ENCODE measurements around the gene TNFRSF8. TPM values are rescaled to one million over a fixed set of nuclear protein-coding genes. Genes with fewer than 3 reads are reported as not detected.

TNFRSF8 gene
- total RNA-seq, 3 donors from 2014 or later (not counting 1 experiment from before 2014, with no cell fraction given), result 0.34 to 1.7 (median 0.50) TPM

GRCh38 chr1:12081648-12082396 is 18.7 kb downstream of the TNFRSF8 start:
- Histone ChIP-seq H3K9me3 (ENCODE audit: control insufficient read depth, insufficient read depth, low read length) (no peaks in the 10 kb centered on the region), H3K36me3 (ENCODE audit: control insufficient read depth, insufficient read depth, low read length) (no peaks in the 10 kb centered on the region), H3K4me1 (ENCODE audit: control insufficient read depth, insufficient read depth, low read length) (peaks cover 25% of the 10 kb centered on the region), H3K27me3 (ENCODE audit: control insufficient read depth, insufficient read depth, low read length) (no peaks in the 10 kb centered on the region), H3K4me3 (ENCODE audit: low read length) (no peak overlapping the region), H3K27ac (ENCODE audit: low read length) (no peak overlapping the region)
- DNase-seq (no peak), ATAC-seq (no peak)
- H3K27me3 Mint-ChIP-seq (ENCODE audit: low read depth in 2 of 2), result peaks cover 7 to 8% of the 10 kb centered on the region in 2 donors
- H3K36me3 Mint-ChIP-seq, result no peaks in the 10 kb centered on the region
- no peak for TF ChIP-seq CTCF (IDR thresholded peaks at IDR 0.05)
- H3K4me1 Mint-ChIP-seq, result peaks cover 17 to 19% of the 10 kb centered on the region in 2 donors
- peaks cover 2 to 9% of the 10 kb centered on the region in 2 donors for H3K9me3 Mint-ChIP-seq
- 79% methylated on average over 7 of the region's 7 CpGs for WGBS (ENCODE audit: insufficient coverage)
- peak overlapping the region; percentile 9 to 19 for H3K27ac Mint-ChIP-seq
- intact Hi-C loops (cut with micrococcal nuclease), result no loop called here
- H3K4me3 Mint-ChIP-seq, result peak overlapping the region; percentile 22

GRCh38 chr1:12082988-12083387 is 19.9 kb downstream of the TNFRSF8 start:
- Histone ChIP-seq H3K27me3 (ENCODE audit: control insufficient read depth, insufficient read depth, low read length) (no peaks in the 10 kb centered on the region), H3K27ac (ENCODE audit: low read length) (no peak overlapping the region), H3K9me3 (ENCODE audit: control insufficient read depth, insufficient read depth, low read length) (no peaks in the 10 kb centered on the region), H3K4me1 (ENCODE audit: control insufficient read depth, insufficient read depth, low read length) (peaks cover 35% of the 10 kb centered on the region), H3K36me3 (ENCODE audit: control insufficient read depth, insufficient read depth, low read length) (no peaks in the 10 kb centered on the region), H3K4me3 (ENCODE audit: low read length) (no peak overlapping the region)
- ATAC-seq (no peak), DNase-seq (no peak)
- peaks cover 2 to 10% of the 10 kb centered on the region in 2 donors for H3K9me3 Mint-ChIP-seq
- peaks cover 25 to 30% of the 10 kb centered on the region in 2 donors for H3K4me1 Mint-ChIP-seq
- peaks cover under 1 to 4% of the 10 kb centered on the region in 2 donors for H3K27me3 Mint-ChIP-seq (ENCODE audit: low read depth in 2 of 2)
- 95% methylated on average over 4 of the region's 4 CpGs for WGBS (ENCODE audit: insufficient coverage)
- intact Hi-C loops (cut with micrococcal nuclease), result no loop called here
- peak overlapping the region in 1 of 2 donors; percentile 19 for H3K27ac Mint-ChIP-seq
- H3K4me3 Mint-ChIP-seq, result no peak overlapping the region
- no peaks in the 10 kb centered on the region for H3K36me3 Mint-ChIP-seq
- TF ChIP-seq CTCF (IDR thresholded peaks at IDR 0.05), result no peak

GRCh38 chr1:12083766-12084165 is 20.7 kb downstream of the TNFRSF8 start:
- H3K27ac Mint-ChIP-seq, result no peak overlapping the region
- no peak overlapping the region for H3K27ac ChIP-seq (ENCODE audit: low read length)
- TF ChIP-seq CTCF (IDR thresholded peaks at IDR 0.05), result no peak
- no peaks in the 10 kb centered on the region for H3K9me3 ChIP-seq (ENCODE audit: control insufficient read depth, insufficient read depth, low read length)
- H3K27me3 Mint-ChIP-seq (ENCODE audit: low read depth in 2 of 2), result peaks cover 0 to 4% of the 10 kb centered on the region in 2 donors
- no peaks in the 10 kb centered on the region for H3K36me3 Mint-ChIP-seq
- DNase-seq (no peak), ATAC-seq (no peak)
- peaks cover 43% of the 10 kb centered on the region for H3K4me1 ChIP-seq (ENCODE audit: control insufficient read depth, insufficient read depth, low read length)
- no peak overlapping the region for H3K4me3 ChIP-seq (ENCODE audit: low read length)
- peaks cover 2 to 10% of the 10 kb centered on the region in 2 donors for H3K9me3 Mint-ChIP-seq
- H3K4me1 Mint-ChIP-seq, result peaks cover 33 to 37% of the 10 kb centered on the region in 2 donors
- intact Hi-C loops (cut with micrococcal nuclease), result no loop called here
- H3K4me3 Mint-ChIP-seq, result no peak overlapping the region
- no peaks in the 10 kb centered on the region for H3K36me3 ChIP-seq (ENCODE audit: control insufficient read depth, insufficient read depth, low read length)
- H3K27me3 ChIP-seq (ENCODE audit: control insufficient read depth, insufficient read depth, low read length), result no peaks in the 10 kb centered on the region
- 95% methylated on average over 8 of the region's 8 CpGs for WGBS (ENCODE audit: insufficient coverage)
